Endothelial cell of umbilical vein (primary cell): ENCODE results near the gene NIPBL. TPM values are rescaled to one million over a fixed set of nuclear protein-coding genes. Genes with fewer than 3 reads are reported as not detected.

Experiments
- BruUV-seq: library from RNA; stranded (reverse); fragments of 400-500 nt; replicated peaks from 2 replicates; lab custom pipeline; 2021; lab: Mats Ljungman, UMichigan
- CTCF ChIA-PET: fragments of 300-600, 350-600 bp; sonication (Branson Sonifier 250); formaldehyde crosslinking; loops from one replicate; lab custom pipeline; 2021; ENCODE audit warnings: antibody characterized with exemption, inconsistent platforms; lab: Charles Lee
- POLR2A ChIA-PET: fragments of 300-600, 350-600 bp; sonication (Branson Sonifier 250); formaldehyde crosslinking; loops from one replicate; lab custom pipeline; 2021; ENCODE audit warnings: antibody characterized with exemption, inconsistent platforms; lab: Charles Lee
- DNase-seq: peaks from one replicate; pipeline ENCODE4 v3.0.0-alpha.2; 2011; ENCODE audit warnings: low read depth, low spot score
- FAIRE-seq: peaks from 2 replicates; lab custom pipeline; 2011; peaks lifted over from hg19 to GRCh38; lab: Jason Lieb, UNC
- H2AFZ ChIP-seq: 2 replicates; pipeline ENCODE4 v1.6.0; 2012; ENCODE audit warnings: low read depth, low read length, control low read depth, inconsistent platforms
- H3K27ac ChIP-seq: 2 replicates; pipeline ENCODE4 v1.5.1; 2011; ENCODE audit warnings: low read depth, mild to moderate bottlenecking, control low read depth, low read length, moderate library complexity; ENCODE audit not compliant: insufficient read depth
- H3K27me3 ChIP-seq, 2 experiments: 2 replicates each; pipeline versions ENCODE4 v1.6.0 to v1.6.1; 2011; ENCODE audit warnings: low read length in 2 of 2, mixed read lengths in 1 of 2; ENCODE audit not compliant: control insufficient read depth in 2 of 2, insufficient read depth in 2 of 2
- H3K36me3 ChIP-seq, 2 experiments: 2 replicates in 1 of 2; 3 replicates in 1 of 2; pipeline ENCODE4 v1.5.1; 2011; ENCODE audit warnings: low read length in 2 of 2, mild to moderate bottlenecking in 1 of 2, moderate library complexity in 1 of 2; ENCODE audit not compliant: control insufficient read depth in 2 of 2, insufficient read depth in 2 of 2; ENCODE audit errors: extremely low read depth in 1 of 2
- H3K4me1 ChIP-seq: 3 replicates; pipeline ENCODE4 v1.5.1; 2011; ENCODE audit warnings: mild to moderate bottlenecking, low read length; ENCODE audit not compliant: control insufficient read depth, insufficient read depth; ENCODE audit errors: extremely low read depth
- H3K4me2 ChIP-seq: 2 replicates; pipeline ENCODE4 v1.6.1; 2011; ENCODE audit warnings: low read length, control low read depth, mixed read lengths; ENCODE audit not compliant: insufficient read depth
- H3K4me3 ChIP-seq, 3 experiments: fragments of 200-600 bp in 1 of 3; sonication (generic), shearing (Covaris generic) in 1 of 3; replicated peaks in 1 of 3; 2 replicates each; pipeline ENCODE4 v1.5.1; 2011 to 2016; ENCODE audit warnings: control low read depth in 3 of 3, low read length in 3 of 3, mild to moderate bottlenecking in 2 of 3, inconsistent platforms in 1 of 3, low read depth in 1 of 3, moderate library complexity in 1 of 3; ENCODE audit not compliant: insufficient read depth in 1 of 3
- H3K79me2 ChIP-seq: 2 replicates; pipeline ENCODE4 v1.6.0; 2012; ENCODE audit warnings: low read length, inconsistent platforms; ENCODE audit not compliant: control insufficient read depth, insufficient read depth
- H3K9ac ChIP-seq: replicated peaks from 2 replicates; pipeline ENCODE3; 2011; ENCODE audit warnings: low read length, control low read depth; ENCODE audit not compliant: insufficient read depth; ENCODE audit errors: extremely low read depth
- H3K9me1 ChIP-seq: replicated peaks from 3 replicates; pipeline ENCODE4 v1.6.0; 2011; ENCODE audit warnings: mild to moderate bottlenecking, low read length; ENCODE audit not compliant: control insufficient read depth, insufficient read depth; ENCODE audit errors: extremely low read depth
- H3K9me3 ChIP-seq: replicated peaks from 2 replicates; pipeline ENCODE4 v1.5.1; 2012; ENCODE audit warnings: low read length, inconsistent platforms; ENCODE audit not compliant: control insufficient read depth, insufficient read depth
- H4K20me1 ChIP-seq: replicated peaks from 2 replicates; pipeline ENCODE3; 2011; ENCODE audit warnings: mild to moderate bottlenecking, low read length; ENCODE audit not compliant: control insufficient read depth, insufficient read depth; ENCODE audit errors: extremely low read depth
- EZH2 ChIP-seq: IDR thresholded peaks from 2 replicates; pipeline ENCODE4 v1.6.1; 2012; ENCODE audit warnings: borderline replicate concordance, low read depth, mild to moderate bottlenecking, moderate library complexity, low read length, inconsistent platforms; ENCODE audit not compliant: severe bottlenecking
- FOS ChIP-seq: IDR thresholded peaks from 2 replicates; pipeline ENCODE4 v1.6.1; 2011; ENCODE audit warnings: mild to moderate bottlenecking, low read length, moderate library complexity, borderline replicate concordance; ENCODE audit not compliant: insufficient read depth
- GATA2 ChIP-seq: IDR thresholded peaks from 2 replicates; pipeline ENCODE4 v1.7.0; 2011; ENCODE audit warnings: low read depth, mild to moderate bottlenecking, moderate library complexity, mixed read lengths, low read length; ENCODE audit not compliant: insufficient read length, insufficient read depth
- JUN ChIP-seq: IDR thresholded peaks from 2 replicates; pipeline ENCODE4 v1.6.1; 2011; ENCODE audit warnings: borderline replicate concordance, low read depth; ENCODE audit not compliant: insufficient read length, insufficient read depth
- MAX ChIP-seq: IDR thresholded peaks from 2 replicates; pipeline ENCODE4 v1.6.1; 2011; ENCODE audit not compliant: insufficient read depth, insufficient read length
- MYC ChIP-seq: IDR thresholded peaks from one replicate; pipeline ENCODE4 v1.6.1; 2011; ENCODE audit warnings: mild to moderate bottlenecking, low read depth, low read length
- POLR2A ChIP-seq: IDR thresholded peaks from 2 replicates; pipeline ENCODE4 v1.6.1; 2012; ENCODE audit warnings: low read depth, mild to moderate bottlenecking, control low read depth, low read length
- POLR2AphosphoS5 ChIP-seq: IDR thresholded peaks from 2 replicates; pipeline ENCODE4 v1.6.1; 2012; ENCODE audit warnings: low read depth, mild to moderate bottlenecking, control low read depth, low read length, moderate library complexity; ENCODE audit not compliant: insufficient read depth
- dilution Hi-C: fragments of 300-500 bp; cut with MboI; formaldehyde crosslinking; loops from one replicate; pipeline ENCODE4 v1.15.0; 2019; ENCODE audit warnings: low sequenced_read_pairs; ENCODE audit not compliant: extremely low pct_ligation_motif_present
- intact Hi-C: fragments of 100-400 bp; cut with micrococcal nuclease; formaldehyde crosslinking; loops from one replicate; pipeline ENCODE4 v1.10.0; 2022
- polyA plus RNA-seq, 4 experiments: library from polyadenylated mRNA; depleted of rRNA in 3 of 4; stranded (reverse) in 3 of 4; unstranded in 1 of 4; fragments of >200 nt; gene quantifications; 2 replicates each; pipeline versions ENCODE4 v1.2.1 to v1.2.3, GENCODE V29; 2011 to 2012; ENCODE audit warnings: missing spikeins in 1 of 4
- total RNA-seq: library from RNA; stranded (reverse); gene quantifications from 2 replicates; pipeline ENCODE4 v1.2.3, GENCODE V29; 2021
- TF ChIP-seq, protein P1 (sequence below), 2 donors: IDR thresholded peaks; 1 replicate in 1 of 2; 2 replicates in 1 of 2; pipeline ENCODE4 v1.5.1; 2011; ENCODE audit warnings: low read length in 2 of 2, mild to moderate bottlenecking in 2 of 2, moderate library complexity in 2 of 2, control low read depth in 1 of 2, inconsistent platforms in 1 of 2, low read depth in 1 of 2; ENCODE audit not compliant: insufficient read depth in 1 of 2; ENCODE audit errors: extremely low read depth in 1 of 2

Gene NIPBL
- total and polyA plus RNA-seq, 2 donors (not counting 3 experiments of a cell fraction or from before 2014, with no cell fraction given): 15.5 to 50.7 TPM

DNA sequence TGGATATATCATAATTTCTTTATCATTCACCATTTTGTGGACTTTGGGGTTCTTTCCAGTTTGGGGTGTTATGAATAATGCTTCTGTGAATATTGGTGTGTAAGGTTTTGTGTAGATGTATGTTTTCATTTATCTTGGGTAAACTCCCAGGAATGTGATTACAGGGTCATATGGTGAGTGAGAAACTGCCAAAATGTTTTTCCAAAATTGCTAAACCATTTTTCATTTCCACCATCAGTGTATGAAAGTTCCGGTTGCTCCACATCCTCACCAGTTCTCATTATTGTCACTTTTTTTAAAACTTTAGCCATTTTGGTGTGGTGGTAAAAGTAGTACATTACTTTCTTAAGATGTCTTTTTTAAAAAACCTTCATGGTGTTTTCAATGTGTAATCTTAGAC, 152.9 kb downstream of the NIPBL start:
- intact Hi-C loops: no loop called here
- Histone ChIP-seq H4K20me1 (no peaks in the 10 kb centered on the region), H3K4me1 (no peaks in the 10 kb centered on the region), H3K9ac (no peak overlapping the region), H3K27ac (no peak overlapping the region), H3K9me3 (no peaks in the 10 kb centered on the region), H3K27me3 (no peaks in the 10 kb centered on the region), H3K4me3 (no peak overlapping the region), H3K36me3 (peaks cover 0 to 4% of the 10 kb centered on the region in 2 experiments), H3K79me2 (no peaks in the 10 kb centered on the region), H3K9me1 (no peaks in the 10 kb centered on the region), H2AFZ (no peak overlapping the region), H3K4me2 (no peak overlapping the region)
- ChIA-PET CTCF (no interaction called here), POLR2A (no interaction called here)
- dilution Hi-C loops: no loop called here
- TF ChIP-seq POLR2A (no peak), EZH2 (no peak), POLR2AphosphoS5 (no peak), MYC (no peak)
- TF ChIP-seq, protein P1, sequence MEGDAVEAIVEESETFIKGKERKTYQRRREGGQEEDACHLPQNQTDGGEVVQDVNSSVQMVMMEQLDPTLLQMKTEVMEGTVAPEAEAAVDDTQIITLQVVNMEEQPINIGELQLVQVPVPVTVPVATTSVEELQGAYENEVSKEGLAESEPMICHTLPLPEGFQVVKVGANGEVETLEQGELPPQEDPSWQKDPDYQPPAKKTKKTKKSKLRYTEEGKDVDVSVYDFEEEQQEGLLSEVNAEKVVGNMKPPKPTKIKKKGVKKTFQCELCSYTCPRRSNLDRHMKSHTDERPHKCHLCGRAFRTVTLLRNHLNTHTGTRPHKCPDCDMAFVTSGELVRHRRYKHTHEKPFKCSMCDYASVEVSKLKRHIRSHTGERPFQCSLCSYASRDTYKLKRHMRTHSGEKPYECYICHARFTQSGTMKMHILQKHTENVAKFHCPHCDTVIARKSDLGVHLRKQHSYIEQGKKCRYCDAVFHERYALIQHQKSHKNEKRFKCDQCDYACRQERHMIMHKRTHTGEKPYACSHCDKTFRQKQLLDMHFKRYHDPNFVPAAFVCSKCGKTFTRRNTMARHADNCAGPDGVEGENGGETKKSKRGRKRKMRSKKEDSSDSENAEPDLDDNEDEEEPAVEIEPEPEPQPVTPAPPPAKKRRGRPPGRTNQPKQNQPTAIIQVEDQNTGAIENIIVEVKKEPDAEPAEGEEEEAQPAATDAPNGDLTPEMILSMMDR (IDR thresholded peaks at IDR 0.05; ENCODE audit: extremely low read depth in 1 of 2, insufficient read depth in 1 of 2, low read depth in 1 of 2, low read length in 2 of 2): no peak
- FAIRE-seq (no peak), DNase-seq (no peak)
- BruUV-seq: no TSS peak

GRCh38 chr5:37034955-37035354, 158.4 kb downstream of the NIPBL start:
- FAIRE-seq (no peak), DNase-seq (no peak)
- H3K4me2 ChIP-seq: no peak overlapping the region
- no peaks in the 10 kb centered on the region for H3K9me3 ChIP-seq
- dilution Hi-C loops: no loop called here
- no peak overlapping the region for H3K27ac ChIP-seq
- peaks cover 0 to 5% of the 10 kb centered on the region in 2 experiments for H3K36me3 ChIP-seq
- no peaks in the 10 kb centered on the region for H3K9me1 ChIP-seq
- TF ChIP-seq, protein P1 (IDR thresholded peaks at IDR 0.05; ENCODE audit: extremely low read depth in 1 of 2, insufficient read depth in 1 of 2, low read depth in 1 of 2, low read length in 2 of 2): no peak
- TF ChIP-seq MYC: no peak
- TF ChIP-seq GATA2: no peak
- TF ChIP-seq FOS: no peak
- TF ChIP-seq MAX: no peak
- TF ChIP-seq POLR2A: no peak
- TF ChIP-seq POLR2AphosphoS5: no peak
- no peak for TF ChIP-seq EZH2
- TF ChIP-seq JUN: no peak
- ChIA-PET CTCF (interaction anchor here (0.9 to 1.5 kb wide), 4 partner anchors 9 to 295 kb away, joined by 3 to 5 read pairs (median 4); no protein-coding TSS in a partner anchor), POLR2A (no interaction called here)
- no TSS peak for BruUV-seq
- H2AFZ ChIP-seq: no peak overlapping the region
- intact Hi-C loops: no loop called here
- H3K4me3 ChIP-seq: no peak overlapping the region
- no peak overlapping the region for H3K9ac ChIP-seq
- no peaks in the 10 kb centered on the region for H3K79me2 ChIP-seq
- no peaks in the 10 kb centered on the region for H4K20me1 ChIP-seq
- H3K4me1 ChIP-seq: no peaks in the 10 kb centered on the region
- H3K27me3 ChIP-seq: no peaks in the 10 kb centered on the region
